ENCODE data around the gene BRAT1. TPM values are rescaled to one million over a fixed set of nuclear protein-coding genes. Genes with fewer than 3 reads are reported as not detected.

Gene BRAT1
- polyA plus RNA-seq, 3 donors from 2014 or later, result 15.0 to 42.4 (median 19.2) TPM

DNA sequence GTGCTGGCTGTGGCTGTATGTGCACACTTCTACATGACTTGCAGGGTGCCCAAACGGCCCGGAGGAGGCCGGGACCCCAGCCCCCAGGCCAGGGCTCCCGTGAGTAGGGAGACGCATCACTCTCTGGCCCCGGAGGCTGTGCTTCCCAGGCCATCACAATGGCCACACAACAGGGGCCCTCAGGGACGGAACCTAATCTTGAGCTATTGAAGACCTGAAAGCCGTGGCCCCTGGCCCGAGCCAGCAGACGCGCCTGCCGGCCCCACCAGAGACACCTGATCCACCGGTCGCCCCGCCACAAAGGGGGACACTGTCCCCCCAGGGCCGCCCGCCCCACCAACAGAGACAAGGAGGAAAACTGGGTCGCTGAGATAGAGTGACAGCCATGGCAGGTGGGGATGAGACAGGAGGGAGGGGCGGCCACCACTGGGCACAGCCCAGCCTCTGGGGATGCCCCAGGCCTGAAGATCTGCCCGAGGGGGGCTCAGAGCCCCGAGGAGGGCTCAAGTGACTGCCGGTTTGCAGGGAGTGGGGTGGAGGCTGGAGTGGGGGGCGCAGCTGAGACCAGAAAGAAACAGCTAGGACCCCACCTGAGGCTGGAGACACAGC is 45.9 kb downstream of the BRAT1 start:
- Mint-ChIP-seq H3K27me3 (ENCODE audit: low read depth in 3 of 3) (peaks cover 7 to 24% (median 13%) of the 10 kb centered on the region in 3 donors), H3K9me3 (no peaks in the 10 kb centered on the region), H3K36me3 (no peaks in the 10 kb centered on the region), H3K27ac (peak overlapping the region; percentile 96 to 98 (median 97)), H3K4me3 (peak overlapping the region; percentile 76 to 84 (median 80)), H3K4me1 (peaks cover 54 to 56% of the 10 kb centered on the region in 2 donors)
- DNase-seq, result no peak

DNA sequence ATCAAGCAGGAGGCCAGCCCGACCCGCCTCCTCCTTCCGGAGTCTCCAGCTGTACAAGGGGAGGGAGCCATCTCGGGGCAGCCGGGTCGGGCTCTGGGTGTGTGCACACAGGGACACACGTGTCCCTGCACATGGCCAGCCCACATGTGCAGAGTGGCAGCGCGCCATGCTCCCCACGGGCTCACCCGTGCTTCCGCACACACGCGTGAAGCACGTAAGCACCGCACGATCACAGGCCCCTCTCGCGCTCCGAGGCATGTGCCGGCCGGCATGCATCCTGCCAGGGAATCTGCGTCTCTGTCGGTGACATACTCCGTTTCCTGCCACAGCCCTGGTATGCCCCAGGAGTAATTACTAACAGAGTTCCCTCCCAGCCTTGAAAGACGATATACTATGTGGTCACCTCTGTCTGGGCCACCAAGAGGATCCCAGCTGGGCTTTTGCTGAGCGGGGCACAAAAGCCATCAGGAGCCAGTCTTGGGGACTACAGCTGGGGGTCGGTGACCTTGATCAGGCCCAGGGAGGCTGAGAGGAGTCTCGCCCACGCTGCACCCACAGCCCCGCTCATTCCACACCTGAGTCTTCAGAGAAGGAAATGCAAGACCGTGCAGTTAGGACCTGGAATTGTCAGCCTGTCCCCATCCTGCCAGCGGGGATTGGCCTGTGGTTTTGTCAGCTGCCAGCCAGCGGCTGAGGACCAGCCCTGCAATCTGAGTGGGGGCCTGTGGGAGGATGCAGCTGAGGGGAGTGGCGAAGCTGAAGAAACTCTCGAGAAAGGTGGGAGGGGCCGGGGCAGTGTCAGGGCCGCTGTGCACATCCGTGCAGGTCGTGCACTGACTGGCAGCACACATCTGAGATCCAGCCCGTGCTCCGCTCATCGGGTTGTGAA is 46.8 kb downstream of the BRAT1 start:
- peaks cover 54 to 56% of the 10 kb centered on the region in 2 donors for H3K4me1 Mint-ChIP-seq
- H3K4me3 Mint-ChIP-seq, result peak overlapping the region; percentile 76 to 84 (median 80)
- H3K36me3 Mint-ChIP-seq, result no peaks in the 10 kb centered on the region
- peaks cover 9 to 26% (median 16%) of the 10 kb centered on the region in 3 donors for H3K27me3 Mint-ChIP-seq (ENCODE audit: low read depth in 3 of 3)
- peak overlapping the region; percentile 96 to 98 (median 97) for H3K27ac Mint-ChIP-seq
- peak; percentile 86 to 88 (median 87) for DNase-seq
- no peaks in the 10 kb centered on the region for H3K9me3 Mint-ChIP-seq

DNA sequence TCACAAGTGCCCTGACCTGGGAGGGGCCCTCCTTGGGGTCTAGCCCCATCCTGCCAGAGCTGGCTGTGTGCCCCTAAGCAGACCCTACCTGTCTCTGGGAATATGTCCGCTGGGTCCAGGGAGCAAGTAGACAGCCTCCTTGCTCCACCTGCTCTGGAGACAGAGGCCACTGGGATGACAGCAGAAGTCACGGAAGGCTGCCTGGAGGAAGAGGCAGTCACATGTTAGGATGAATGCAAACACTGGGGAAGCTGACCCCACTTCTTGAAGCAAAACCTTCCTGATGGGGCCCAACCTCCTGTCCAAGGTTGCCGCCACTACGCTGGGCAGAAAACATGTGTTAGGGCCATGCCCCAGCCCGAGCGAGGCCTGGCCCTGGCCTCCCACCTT is 47.4 kb downstream of the BRAT1 start:
- DNase-seq, result no peak
- Mint-ChIP-seq H3K9me3 (no peaks in the 10 kb centered on the region), H3K27me3 (ENCODE audit: low read depth in 3 of 3) (peaks cover 9 to 25% (median 16%) of the 10 kb centered on the region in 3 donors), H3K36me3 (no peaks in the 10 kb centered on the region), H3K27ac (peak overlapping the region; percentile 96 to 98 (median 97)), H3K4me1 (peaks cover 50 to 52% of the 10 kb centered on the region in 2 donors), H3K4me3 (peak overlapping the region in 4 of 5 donors; percentile 79 to 84 (median 81))

DNA sequence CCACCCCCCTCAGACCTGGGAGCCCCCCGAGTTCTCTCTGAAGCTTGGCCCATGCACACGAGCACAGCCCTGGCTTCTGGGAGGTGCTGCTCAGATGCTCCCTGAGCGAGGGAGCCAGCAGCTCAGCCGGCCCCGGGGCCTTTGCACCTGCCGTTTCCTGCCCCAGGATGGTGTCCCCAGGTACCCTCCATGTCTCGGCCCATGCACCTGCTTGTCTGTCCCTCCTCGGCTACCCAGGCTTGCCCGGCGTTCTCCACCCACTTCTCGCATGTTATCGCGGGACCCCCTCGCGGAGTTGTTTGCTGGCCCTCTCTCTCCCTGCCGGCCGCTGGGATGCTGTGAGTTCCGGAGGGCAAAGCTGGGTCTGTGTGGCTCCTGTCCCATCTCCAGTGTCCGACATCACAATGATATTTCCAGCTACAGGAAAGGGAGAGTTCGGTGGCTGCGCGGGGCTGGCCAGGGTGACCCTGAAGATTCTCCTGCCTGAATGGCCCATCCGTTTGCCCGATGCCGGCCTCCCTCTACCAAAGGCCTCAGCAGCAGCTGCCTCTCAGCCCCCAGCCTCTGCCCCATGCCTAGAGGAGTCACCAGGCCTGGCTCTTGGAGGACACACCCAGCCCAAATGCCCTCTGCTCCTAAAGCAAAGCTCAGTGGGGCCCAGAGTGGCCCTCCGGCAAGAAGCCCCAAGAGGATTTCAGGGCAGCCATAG is 48.0 kb downstream of the BRAT1 start:
- no peaks in the 10 kb centered on the region for H3K9me3 Mint-ChIP-seq
- no peak for DNase-seq
- H3K36me3 Mint-ChIP-seq, result no peaks in the 10 kb centered on the region
- peaks cover 44 to 47% of the 10 kb centered on the region in 2 donors for H3K4me1 Mint-ChIP-seq
- H3K27ac Mint-ChIP-seq, result peak overlapping the region in 1 of 6 donors; percentile 97
- H3K27me3 Mint-ChIP-seq (ENCODE audit: low read depth in 3 of 3), result peaks cover 9 to 25% (median 14%) of the 10 kb centered on the region in 3 donors
- no peak overlapping the region for H3K4me3 Mint-ChIP-seq

DNA sequence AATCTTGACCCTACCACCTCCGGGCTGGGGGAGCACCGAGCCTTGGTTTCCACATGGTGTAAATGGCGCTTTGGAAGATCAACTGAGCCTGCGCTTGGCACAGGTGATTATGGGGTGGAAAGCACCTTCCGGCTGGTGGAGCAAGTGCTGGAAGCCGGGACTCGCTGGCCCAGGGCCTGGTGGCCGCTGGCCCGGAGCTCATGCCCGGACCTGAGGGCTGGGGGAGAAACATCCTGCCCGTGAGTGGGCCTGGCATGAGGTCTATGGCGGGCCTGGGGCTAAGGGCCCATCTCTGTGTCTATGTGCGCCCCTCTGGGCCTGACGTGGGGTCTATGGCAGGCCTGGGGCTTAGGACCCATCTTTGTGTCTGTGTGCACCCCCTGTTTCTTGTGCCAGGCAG is 49.9 kb downstream of the BRAT1 start:
- H3K36me3 Mint-ChIP-seq, result no peaks in the 10 kb centered on the region
- DNase-seq, result no peak
- peaks cover 9 to 16% (median 14%) of the 10 kb centered on the region in 3 donors for H3K27me3 Mint-ChIP-seq (ENCODE audit: low read depth in 3 of 3)
- H3K9me3 Mint-ChIP-seq, result no peaks in the 10 kb centered on the region
- peaks cover 25 to 29% of the 10 kb centered on the region in 2 donors for H3K4me1 Mint-ChIP-seq
- H3K27ac Mint-ChIP-seq, result no peak overlapping the region
- H3K4me3 Mint-ChIP-seq, result no peak overlapping the region

DNA sequence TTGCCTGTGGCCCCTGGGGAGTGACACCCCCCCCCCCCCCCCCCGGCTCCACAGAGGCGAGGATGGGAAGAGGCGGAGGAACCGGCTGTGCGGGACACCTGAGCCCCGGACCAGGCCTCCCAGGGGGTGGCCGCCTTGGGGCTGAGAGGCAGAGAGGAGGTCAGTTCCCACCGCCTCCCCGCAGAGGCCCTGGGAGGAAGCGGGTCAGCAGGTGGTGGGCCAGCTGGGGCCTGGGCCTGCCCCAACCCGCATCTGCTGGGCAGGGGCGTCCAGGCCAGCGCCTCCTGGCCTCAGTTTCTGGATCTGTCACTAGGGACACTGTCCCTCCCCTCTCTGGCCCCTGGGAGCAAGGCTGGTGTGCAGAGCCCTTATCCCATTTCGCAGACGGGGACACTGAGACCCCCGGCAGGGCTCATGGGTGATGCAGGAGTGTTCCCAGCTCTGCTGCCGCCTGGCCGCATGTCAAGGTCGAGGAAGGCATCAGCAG is 50.4 kb downstream of the BRAT1 start:
- DNase-seq, result no peak
- no peak overlapping the region for H3K4me3 Mint-ChIP-seq
- H3K4me1 Mint-ChIP-seq, result peaks cover 20 to 25% of the 10 kb centered on the region in 2 donors
- no peaks in the 10 kb centered on the region for H3K36me3 Mint-ChIP-seq
- no peak overlapping the region for H3K27ac Mint-ChIP-seq
- H3K9me3 Mint-ChIP-seq, result no peaks in the 10 kb centered on the region
- H3K27me3 Mint-ChIP-seq (ENCODE audit: low read depth in 3 of 3), result peaks cover 9 to 16% (median 14%) of the 10 kb centered on the region in 3 donors

DNA sequence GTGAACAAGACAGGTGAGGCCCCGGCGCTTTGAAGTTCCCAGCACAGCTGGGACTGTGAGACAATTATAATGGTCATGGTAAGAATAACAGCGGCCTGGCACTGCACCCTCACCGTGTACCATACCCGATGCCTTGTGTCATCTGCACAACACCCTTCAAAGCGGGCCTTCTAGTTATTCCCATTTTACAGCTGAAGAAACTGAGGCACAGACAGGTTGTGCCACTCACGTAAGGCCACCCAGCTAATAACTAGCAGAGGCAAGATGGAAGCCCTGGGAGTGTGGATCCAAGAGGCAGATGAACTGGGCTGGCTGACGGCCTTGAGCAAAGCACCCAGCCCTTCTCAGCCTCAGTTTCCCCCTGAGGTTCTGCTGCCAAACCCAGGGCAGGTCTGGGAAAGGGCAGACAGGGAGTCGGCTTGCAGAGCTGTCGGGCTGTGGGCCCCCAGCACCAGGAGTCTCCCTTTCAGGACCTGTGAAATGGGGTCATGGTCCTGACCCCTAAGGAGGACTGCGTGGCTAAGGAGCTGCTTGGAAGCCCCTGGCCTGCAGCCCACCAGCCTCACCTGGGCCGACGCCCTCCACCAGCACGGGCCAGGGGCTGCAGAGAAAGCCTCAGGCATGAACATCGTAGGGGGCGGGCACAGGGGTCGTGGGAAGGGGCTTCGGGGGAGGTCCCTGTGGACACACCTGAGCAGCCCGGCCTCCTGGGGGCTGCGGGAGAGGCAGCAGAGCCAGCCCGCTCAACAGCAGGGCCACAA is 51.0 kb downstream of the BRAT1 start:
- H3K27me3 Mint-ChIP-seq (ENCODE audit: low read depth in 3 of 3), result peaks cover 9 to 16% (median 14%) of the 10 kb centered on the region in 3 donors
- no peak for DNase-seq
- H3K36me3 Mint-ChIP-seq, result no peaks in the 10 kb centered on the region
- H3K4me3 Mint-ChIP-seq, result no peak overlapping the region
- peaks cover 16 to 19% of the 10 kb centered on the region in 2 donors for H3K4me1 Mint-ChIP-seq
- H3K9me3 Mint-ChIP-seq, result no peaks in the 10 kb centered on the region
- H3K27ac Mint-ChIP-seq, result no peak overlapping the region

DNA sequence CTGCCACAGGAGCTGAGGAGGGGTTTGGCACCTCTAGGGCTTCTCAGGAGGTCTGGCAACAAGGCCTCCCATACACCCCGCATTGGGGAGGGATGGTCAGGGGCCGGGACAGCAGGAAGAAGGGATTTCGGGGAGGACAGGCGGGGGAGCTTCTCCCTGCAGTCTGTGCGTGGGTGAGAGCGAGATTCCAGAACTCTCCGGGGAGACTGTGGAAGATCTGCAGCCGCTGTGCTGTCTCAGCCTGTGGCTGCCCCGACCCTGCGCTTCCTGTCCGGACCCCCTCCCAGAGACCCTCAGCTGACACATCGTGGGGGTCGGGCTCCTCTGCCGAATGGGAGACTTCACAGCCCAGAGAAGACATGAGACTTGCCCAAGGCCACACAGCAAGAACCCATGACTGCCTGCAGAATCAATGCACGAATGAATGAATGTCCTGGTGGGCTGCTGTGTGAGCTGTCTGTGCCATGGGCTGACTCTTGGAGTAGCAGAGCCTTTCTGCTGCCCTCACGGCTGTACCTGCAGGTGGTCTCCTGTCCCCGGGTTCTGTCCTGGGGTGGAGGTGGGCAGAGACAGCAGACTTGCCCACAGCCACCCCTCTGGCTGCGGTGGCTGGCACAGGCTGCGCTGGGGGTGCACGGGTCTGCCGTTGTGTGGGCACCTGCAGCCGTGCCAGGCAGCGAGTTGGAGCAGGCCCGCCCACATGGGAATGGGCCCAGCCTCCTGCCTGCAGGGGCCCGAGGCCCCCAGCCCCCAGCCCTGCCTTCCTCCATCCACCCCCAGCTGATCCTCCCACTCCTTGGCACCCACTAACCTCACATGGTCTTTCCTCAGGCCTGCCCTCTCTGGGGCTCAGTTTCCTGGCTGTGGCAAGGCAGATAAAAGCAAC is 52.0 kb downstream of the BRAT1 start:
- Mint-ChIP-seq H3K27me3 (ENCODE audit: low read depth in 3 of 3) (peaks cover 3 to 12% (median 7%) of the 10 kb centered on the region in 3 donors), H3K9me3 (no peaks in the 10 kb centered on the region), H3K4me1 (peaks cover 6 to 10% of the 10 kb centered on the region in 2 donors), H3K36me3 (no peaks in the 10 kb centered on the region), H3K27ac (no peak overlapping the region), H3K4me3 (no peak overlapping the region)
- no peak for DNase-seq

DNA sequence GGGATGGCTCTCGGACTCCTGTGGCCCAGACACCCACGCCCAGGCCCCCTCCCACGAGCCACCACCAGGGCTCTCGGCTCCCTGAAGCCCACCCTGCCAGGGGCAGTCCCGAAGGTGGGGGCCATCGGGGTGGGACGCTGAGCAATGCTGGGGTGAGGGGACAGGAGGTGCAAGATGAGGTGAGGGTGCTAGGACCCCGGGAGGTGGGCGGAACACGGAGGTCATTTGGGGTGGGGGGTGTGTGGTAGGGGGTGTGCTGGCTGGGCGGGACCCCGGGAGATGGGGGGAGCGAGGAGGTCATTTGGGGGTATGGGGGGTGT is 52.7 kb downstream of the BRAT1 start:
- H3K4me3 Mint-ChIP-seq, result no peak overlapping the region
- no peak for DNase-seq
- H3K4me1 Mint-ChIP-seq, result peaks cover 0 to 3% of the 10 kb centered on the region in 2 donors
- H3K27ac Mint-ChIP-seq, result no peak overlapping the region
- peaks cover 2 to 7% (median 3%) of the 10 kb centered on the region in 3 donors for H3K27me3 Mint-ChIP-seq (ENCODE audit: low read depth in 3 of 3)
- H3K9me3 Mint-ChIP-seq, result no peaks in the 10 kb centered on the region
- H3K36me3 Mint-ChIP-seq, result no peaks in the 10 kb centered on the region

DNA sequence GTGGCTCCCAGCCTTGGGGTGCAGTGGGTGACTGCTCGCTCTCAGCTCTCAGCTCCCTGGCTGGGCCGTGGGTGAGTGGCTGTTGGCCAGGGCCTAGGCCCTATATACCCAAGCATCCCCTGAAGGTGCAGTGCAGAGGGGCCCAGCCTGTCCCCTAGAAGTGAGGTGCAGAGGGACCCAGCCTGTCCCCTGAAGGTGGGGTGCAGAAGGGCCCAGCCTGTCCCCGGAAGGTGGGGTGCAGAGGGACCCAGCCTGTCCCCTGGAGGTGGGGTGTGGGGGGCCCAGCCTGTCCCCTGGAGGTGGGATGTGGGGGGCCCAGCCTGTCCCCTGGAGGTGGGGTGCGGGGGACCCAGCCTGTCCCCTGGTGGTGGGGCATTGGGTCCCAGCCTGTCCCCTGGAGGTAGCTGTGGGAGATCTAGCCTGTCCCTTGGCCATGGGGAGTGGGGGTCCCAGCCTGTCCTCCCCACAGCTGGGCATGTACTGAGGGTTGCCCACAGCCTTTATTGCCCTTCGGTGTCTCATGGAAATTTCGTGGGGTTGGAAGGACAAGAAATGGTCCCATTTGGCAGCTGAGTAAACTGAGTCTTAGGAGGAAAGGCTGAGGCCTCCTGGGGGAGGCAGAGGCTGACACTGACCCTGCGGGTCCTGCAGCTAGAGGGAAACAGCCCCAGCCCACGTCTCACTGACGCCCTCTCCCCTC is 53.2 kb downstream of the BRAT1 start:
- Mint-ChIP-seq H3K4me3 (no peak overlapping the region), H3K27ac (no peak overlapping the region), H3K27me3 (ENCODE audit: low read depth in 3 of 3) (peaks cover 2 to 7% (median 3%) of the 10 kb centered on the region in 3 donors), H3K4me1 (peaks cover 0 to 2% of the 10 kb centered on the region in 2 donors), H3K9me3 (no peaks in the 10 kb centered on the region), H3K36me3 (no peaks in the 10 kb centered on the region)
- no peak for DNase-seq

DNA sequence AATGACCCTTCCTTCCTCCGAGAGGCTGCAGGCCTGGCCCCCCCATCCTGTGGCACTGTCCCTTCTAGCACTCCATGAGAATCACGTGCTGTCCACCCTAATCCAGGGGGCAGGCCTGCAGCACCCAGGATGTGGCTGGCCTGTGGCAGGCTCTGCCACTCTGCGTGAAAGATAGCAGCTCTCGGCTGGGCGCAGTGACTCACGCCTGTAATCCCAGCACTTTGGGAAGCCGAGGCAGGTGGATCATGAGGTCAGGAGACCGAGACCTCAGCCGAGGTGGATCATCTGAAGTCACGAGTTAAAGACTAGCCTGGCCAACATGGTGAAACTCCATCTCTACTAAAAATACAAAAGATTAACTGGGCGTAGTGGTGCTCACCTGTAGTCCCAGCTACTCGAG is 54.6 kb downstream of the BRAT1 start:
- Mint-ChIP-seq H3K9me3 (no peaks in the 10 kb centered on the region), H3K4me3 (no peak overlapping the region), H3K4me1 (no peaks in the 10 kb centered on the region), H3K27me3 (ENCODE audit: low read depth in 3 of 3) (peaks cover 2 to 12% (median 3%) of the 10 kb centered on the region in 3 donors), H3K27ac (no peak overlapping the region), H3K36me3 (no peaks in the 10 kb centered on the region)
- DNase-seq, result no peak
